WERI-Rb-1 (cell line): ENCODE data around the gene TMEM217.

Source experiments
- DNase-seq: peaks from one replicate; pipeline ENCODE4 v3.0.0-alpha.2; 2020
- H3K27ac ChIP-seq: fragments of 250-450 bp; sonication (Bioruptor Pico); 2 replicates; pipeline ENCODE4 v1.5.1; 2020; ENCODE audit warnings: mild to moderate bottlenecking, moderate library complexity
- H3K27me3 ChIP-seq: fragments of 250-450 bp; sonication (Bioruptor Pico); 2 replicates; pipeline ENCODE4 v1.5.1; 2021; ENCODE audit warnings: mild to moderate bottlenecking, low read depth, moderate library complexity; ENCODE audit not compliant: insufficient read depth, severe bottlenecking
- H3K36me3 ChIP-seq: fragments of 250-450 bp; sonication (Bioruptor Pico); 2 replicates; pipeline ENCODE4 v1.5.1; 2020; ENCODE audit warnings: mild to moderate bottlenecking, moderate library complexity
- H3K4me3 ChIP-seq: 2 replicates; pipeline ENCODE4 v1.5.1; 2011; ENCODE audit warnings: low read depth, mild to moderate bottlenecking, control low read depth, low read length
- H3K9me3 ChIP-seq: fragments of 250-450 bp; sonication (Bioruptor Pico); 2 replicates; pipeline ENCODE4 v1.5.1; 2021; ENCODE audit warnings: mild to moderate bottlenecking, moderate library complexity; ENCODE audit not compliant: severe bottlenecking
- TF ChIP-seq, protein P1 (sequence below): IDR thresholded peaks from 2 replicates; pipeline ENCODE4 v1.5.1; 2011; ENCODE audit warnings: low read depth, mild to moderate bottlenecking, control low read depth, inconsistent platforms, low read length

The TMEM217 gene

GRCh38 chr6:37289931-37290330 is 32.0 kb upstream of the TMEM217 start:
- no peak for DNase-seq
- H3K27me3 ChIP-seq = no peaks in the 10 kb centered on the region
- no peak overlapping the region for H3K27ac ChIP-seq
- H3K9me3 ChIP-seq = no peaks in the 10 kb centered on the region
- no peak overlapping the region for H3K4me3 ChIP-seq
- TF ChIP-seq, protein P1, sequence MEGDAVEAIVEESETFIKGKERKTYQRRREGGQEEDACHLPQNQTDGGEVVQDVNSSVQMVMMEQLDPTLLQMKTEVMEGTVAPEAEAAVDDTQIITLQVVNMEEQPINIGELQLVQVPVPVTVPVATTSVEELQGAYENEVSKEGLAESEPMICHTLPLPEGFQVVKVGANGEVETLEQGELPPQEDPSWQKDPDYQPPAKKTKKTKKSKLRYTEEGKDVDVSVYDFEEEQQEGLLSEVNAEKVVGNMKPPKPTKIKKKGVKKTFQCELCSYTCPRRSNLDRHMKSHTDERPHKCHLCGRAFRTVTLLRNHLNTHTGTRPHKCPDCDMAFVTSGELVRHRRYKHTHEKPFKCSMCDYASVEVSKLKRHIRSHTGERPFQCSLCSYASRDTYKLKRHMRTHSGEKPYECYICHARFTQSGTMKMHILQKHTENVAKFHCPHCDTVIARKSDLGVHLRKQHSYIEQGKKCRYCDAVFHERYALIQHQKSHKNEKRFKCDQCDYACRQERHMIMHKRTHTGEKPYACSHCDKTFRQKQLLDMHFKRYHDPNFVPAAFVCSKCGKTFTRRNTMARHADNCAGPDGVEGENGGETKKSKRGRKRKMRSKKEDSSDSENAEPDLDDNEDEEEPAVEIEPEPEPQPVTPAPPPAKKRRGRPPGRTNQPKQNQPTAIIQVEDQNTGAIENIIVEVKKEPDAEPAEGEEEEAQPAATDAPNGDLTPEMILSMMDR = no peak
- peaks cover 83% of the 10 kb centered on the region for H3K36me3 ChIP-seq

GRCh38 chr6:37288247-37288646 is 30.3 kb upstream of the TMEM217 start:
- no peak for DNase-seq
- H3K4me3 ChIP-seq = no peak overlapping the region
- no peak overlapping the region for H3K27ac ChIP-seq
- TF ChIP-seq, protein P1 = no peak
- no peaks in the 10 kb centered on the region for H3K27me3 ChIP-seq
- H3K9me3 ChIP-seq = no peaks in the 10 kb centered on the region
- H3K36me3 ChIP-seq = peaks cover 84% of the 10 kb centered on the region

DNA sequence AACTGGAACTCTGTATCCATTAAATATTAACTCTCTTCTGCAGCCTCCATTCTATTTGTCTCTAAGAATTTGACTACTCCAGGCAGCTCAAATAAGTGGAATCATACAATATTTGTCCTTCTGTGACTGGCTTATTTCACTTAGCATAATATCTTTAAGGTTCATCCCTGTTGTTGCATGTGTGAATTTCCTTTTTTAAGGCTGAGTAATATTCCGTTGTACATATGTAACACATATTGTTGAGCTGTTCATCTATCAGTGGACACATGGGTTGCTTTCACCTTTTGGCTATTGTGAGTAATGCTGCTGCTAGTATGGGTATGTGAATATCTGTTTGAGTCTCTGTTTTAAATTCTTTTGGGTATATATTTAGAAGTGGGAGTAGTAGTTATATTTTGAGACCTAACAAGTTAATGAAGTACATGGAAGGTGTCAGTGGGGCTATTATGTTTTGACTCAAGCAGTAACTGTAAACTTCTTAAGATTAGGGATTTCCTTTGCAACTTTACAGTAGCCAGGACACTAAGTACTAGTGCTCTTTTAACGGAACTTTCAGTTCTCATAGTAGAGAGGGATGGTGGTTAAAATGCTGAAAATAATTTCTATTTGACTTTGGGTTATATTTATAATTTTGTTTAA is 29.7 kb upstream of the TMEM217 start:
- no peaks in the 10 kb centered on the region for H3K9me3 ChIP-seq
- DNase-seq = no peak
- H3K27me3 ChIP-seq = no peaks in the 10 kb centered on the region
- H3K27ac ChIP-seq = no peak overlapping the region
- no peak overlapping the region for H3K4me3 ChIP-seq
- TF ChIP-seq, protein P1 = no peak
- peaks cover 86% of the 10 kb centered on the region for H3K36me3 ChIP-seq

DNA sequence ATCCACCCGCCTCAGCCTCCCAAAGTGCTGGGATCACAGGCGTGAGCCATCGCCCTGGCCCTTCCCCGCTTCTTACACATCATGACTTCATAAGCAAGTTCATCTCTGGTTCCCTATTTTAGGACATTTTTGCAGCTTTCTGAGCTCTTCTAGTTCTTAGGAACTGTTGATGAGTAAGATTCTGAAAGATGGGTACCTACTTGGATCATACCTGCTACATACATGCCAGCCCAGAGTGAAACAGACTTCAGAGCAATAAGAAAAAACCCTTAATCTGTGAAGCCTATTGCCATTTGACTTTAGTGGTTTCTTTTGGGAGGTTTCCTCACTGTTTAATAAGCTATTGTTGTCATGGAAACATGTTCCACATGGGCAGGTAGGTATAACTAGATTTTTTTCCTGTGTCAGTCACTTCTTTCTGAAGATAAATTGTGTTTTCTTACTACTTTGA is 27.9 kb upstream of the TMEM217 start:
- Histone ChIP-seq H3K36me3 (peaks cover 84% of the 10 kb centered on the region), H3K27ac (no peak overlapping the region), H3K9me3 (no peaks in the 10 kb centered on the region), H3K4me3 (no peak overlapping the region), H3K27me3 (no peaks in the 10 kb centered on the region)
- TF ChIP-seq, protein P1 = no peak
- DNase-seq = no peak

DNA sequence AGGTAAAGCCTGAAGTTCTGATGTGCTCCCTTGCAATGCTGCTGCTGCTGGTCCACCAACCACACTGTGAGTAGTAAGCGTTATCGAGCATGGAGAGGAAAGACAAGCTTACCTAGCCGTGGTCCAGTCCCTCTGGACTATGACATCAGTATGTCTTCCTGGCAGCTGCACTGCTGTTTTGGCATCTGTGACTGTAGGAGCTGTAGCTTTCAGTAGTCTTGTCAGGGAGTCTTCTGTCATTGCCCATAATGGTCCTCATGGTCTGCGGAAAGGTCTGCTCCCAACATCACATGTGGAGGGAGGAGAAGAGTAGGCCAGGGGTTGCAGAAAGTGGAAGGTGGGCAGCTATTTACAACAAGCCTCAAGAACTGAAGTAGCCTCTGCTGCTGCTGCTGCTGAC is 26.8 kb upstream of the TMEM217 start:
- Histone ChIP-seq H3K27ac (no peak overlapping the region), H3K4me3 (no peak overlapping the region), H3K27me3 (no peaks in the 10 kb centered on the region), H3K36me3 (peaks cover 89% of the 10 kb centered on the region), H3K9me3 (no peaks in the 10 kb centered on the region)
- TF ChIP-seq, protein P1 = no peak
- no peak for DNase-seq

- Histone ChIP-seq H3K27me3 (no peaks in the 10 kb centered on the region), H3K4me3 (no peak overlapping the region), H3K36me3 (peaks cover 90% of the 10 kb centered on the region), H3K9me3 (no peaks in the 10 kb centered on the region), H3K27ac (no peak overlapping the region)
- TF ChIP-seq, protein P1 = no peak
- no peak for DNase-seq
Measured at GRCh38 chr6:37283671-37284151, 25.8 kb upstream of the TMEM217 start.
